Measurements from ENCODE around the gene HPD.

Gene HPD

GRCh38 chr12:121823101-121823726 lies 35.4 kb downstream of the HPD start:
- TF ChIP-seq CTCF (IDR thresholded peaks at IDR 0.05; ENCODE audit: extremely low read depth, insufficient read depth, missing control alignments) = no peak
- in situ Hi-C loops (cut with MboI; ENCODE audit: low pct_unique_long_range_greater_than_20kb, low sequenced_read_pairs, unreplicated experiment) = no loop called here
- no peak for DNase-seq (ENCODE audit: low spot score)

GRCh38 chr12:121822393-121823100 lies 36.1 kb downstream of the HPD start:
- in situ Hi-C loops (cut with MboI; ENCODE audit: low pct_unique_long_range_greater_than_20kb, low sequenced_read_pairs, unreplicated experiment) = no loop called here
- no peak for TF ChIP-seq CTCF (IDR thresholded peaks at IDR 0.05; ENCODE audit: extremely low read depth, insufficient read depth, missing control alignments)
- no peak for DNase-seq (ENCODE audit: low spot score)

GRCh38 chr12:121820056-121820455 lies 38.6 kb downstream of the HPD start:
- in situ Hi-C loops (cut with MboI; ENCODE audit: low pct_unique_long_range_greater_than_20kb, low sequenced_read_pairs, unreplicated experiment) = no loop called here
- no peak for TF ChIP-seq CTCF (IDR thresholded peaks at IDR 0.05; ENCODE audit: extremely low read depth, insufficient read depth, missing control alignments)
- no peak for DNase-seq (ENCODE audit: low spot score)

- DNase-seq (ENCODE audit: low spot score) = no peak
- in situ Hi-C loops (cut with MboI; ENCODE audit: low pct_unique_long_range_greater_than_20kb, low sequenced_read_pairs, unreplicated experiment) = no loop called here
- TF ChIP-seq CTCF (IDR thresholded peaks at IDR 0.05; ENCODE audit: extremely low read depth, insufficient read depth, missing control alignments) = no peak
These were observed 39.3 kb downstream of the HPD start for GRCh38 chr12:121819212-121819949.

GRCh38 chr12:121817648-121818043 lies 41.0 kb downstream of the HPD start:
- DNase-seq (ENCODE audit: low spot score) = no peak
- TF ChIP-seq CTCF (IDR thresholded peaks at IDR 0.05; ENCODE audit: extremely low read depth, insufficient read depth, missing control alignments) = no peak
- in situ Hi-C loops (cut with MboI; ENCODE audit: low pct_unique_long_range_greater_than_20kb, low sequenced_read_pairs, unreplicated experiment) = no loop called here

- DNase-seq (ENCODE audit: low spot score) = no peak
- TF ChIP-seq CTCF (IDR thresholded peaks at IDR 0.05; ENCODE audit: extremely low read depth, insufficient read depth, missing control alignments) = no peak
- in situ Hi-C loops (cut with MboI; ENCODE audit: low pct_unique_long_range_greater_than_20kb, low sequenced_read_pairs, unreplicated experiment) = no loop called here
These were observed 41.6 kb downstream of the HPD start for GRCh38 chr12:121816925-121817647.

All from GM13977 (cell line).